ENCODE data around the gene GALR1.
A peak's percentile ranks its signal among the peaks of the same experiment; 100 is the strongest.

Gene GALR1

DNA sequence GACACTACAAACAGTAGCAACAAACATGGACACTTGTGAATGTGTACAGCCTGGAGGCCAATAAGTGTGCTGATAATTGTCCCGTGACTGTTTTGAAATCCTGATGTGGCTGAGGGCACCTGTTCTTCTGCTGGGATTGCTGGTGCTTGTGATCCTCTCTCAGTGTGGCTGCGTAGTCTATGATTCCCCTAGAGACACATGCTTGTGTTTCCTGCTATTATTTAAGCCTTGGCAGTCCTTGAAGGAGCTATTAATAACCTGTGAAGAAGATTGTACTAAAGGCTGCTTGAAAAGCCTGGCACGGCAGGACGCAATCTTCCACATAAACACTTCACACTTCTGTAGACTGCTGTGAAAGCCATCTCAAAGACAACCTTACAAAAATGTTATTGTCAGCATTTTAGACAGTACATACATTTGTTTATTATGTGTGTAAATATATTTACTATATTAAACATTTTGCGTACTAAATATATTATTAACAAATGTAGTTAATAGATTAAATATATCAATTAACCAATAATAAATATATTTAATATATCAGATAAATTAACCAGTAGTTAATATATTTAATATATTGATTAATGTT lies 71.4 kb downstream of the GALR1 start:
- peak in 4 of 56 donors; percentile 8 to 13 (median 12) for DNase-seq

DNA sequence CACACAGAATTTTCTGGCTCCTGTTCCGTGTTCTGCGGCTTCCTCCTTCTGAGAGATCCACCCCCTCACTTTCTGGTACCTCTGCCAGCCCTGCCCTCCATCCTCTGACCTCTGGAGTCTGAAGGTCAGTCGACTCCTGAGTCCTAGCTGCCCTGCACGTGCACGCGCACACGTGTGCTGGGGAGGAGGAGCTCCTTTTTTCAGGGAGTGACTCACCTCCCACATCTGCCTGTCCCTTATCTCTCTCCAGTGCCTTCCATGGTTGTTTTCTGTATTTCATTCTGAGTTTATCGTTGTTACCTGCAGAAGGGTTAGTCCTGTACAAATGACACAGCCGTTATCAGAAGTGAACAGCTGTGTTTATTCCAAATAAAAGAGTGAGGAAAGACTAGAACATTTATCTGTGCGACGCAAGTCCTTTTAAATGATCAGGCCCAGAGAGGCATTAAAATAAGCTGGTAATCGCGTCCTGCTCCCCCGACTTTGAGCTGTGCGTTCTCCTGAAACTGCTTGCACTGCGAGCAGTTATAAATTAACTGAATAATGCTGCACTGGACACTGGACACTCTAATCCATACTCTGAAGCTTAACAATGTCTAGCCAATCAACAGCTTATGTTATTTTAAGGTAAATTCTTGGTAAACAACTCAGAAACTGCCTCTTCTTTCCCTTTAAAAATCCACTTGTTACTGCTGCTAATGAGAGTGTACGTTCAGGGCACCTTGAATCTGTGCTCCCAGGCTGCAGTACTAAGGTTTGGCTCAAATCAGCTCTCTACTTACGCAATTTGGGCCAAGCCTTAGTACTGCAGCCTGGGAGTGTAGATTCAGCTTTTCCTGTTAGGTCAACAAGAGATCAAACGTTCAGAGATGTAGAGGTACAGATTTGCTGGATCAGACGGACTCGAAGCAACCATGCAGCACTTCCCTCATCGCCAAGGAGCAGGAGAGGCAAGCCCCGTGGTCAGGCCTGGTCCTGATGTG lies 72.5 kb downstream of the GALR1 start:
- DNase-seq = no peak

- no peak for DNase-seq
These were observed 74.1 kb downstream of the GALR1 start for GRCh38 chr18:77323640-77324299.

Data from amygdala (tissue), 56 donors.